Naive thymus-derived CD8-positive, alpha-beta T cell (primary cell): ENCODE data around the gene FCN2. TPM values are rescaled to one million over a fixed set of nuclear protein-coding genes. Genes with fewer than 3 reads are reported as not detected.

ENCODE experiments used
- ATAC-seq, 2 donors: fragments of 150-1000 bp; cut with Tn5 transposase in 1 of 2; sonication (Bioruptor Pico), chemical (Tn5 transposase) in 1 of 2; 1 replicate in 1 of 2; 2 replicates in 1 of 2; pipeline ENCODE4 v1.10.0; 2021; ENCODE audit warnings: mild to moderate bottlenecking in 2 of 2, moderate library complexity in 2 of 2
- POLR2A ChIA-PET: fragments of 350-600 bp; sonication (Branson Sonifier 250); formaldehyde crosslinking; loops from one replicate; lab custom pipeline; 2021; ENCODE audit warnings: antibody characterized with exemption; lab: Charles Lee
- DNase-seq, 10 donors: peaks; one replicate each; pipeline versions ENCODE4 v3.0.0 to v3.0.0-alpha.2; 2020 to 2022
- H3K27ac Mint-ChIP-seq, 10 donors: one replicate each; pipeline ENCODE4 v1.8.0; 2020 to 2022; ENCODE audit warnings: mild to moderate bottlenecking in 10 of 10, mixed read lengths in 10 of 10, moderate library complexity in 4 of 10, inconsistent platforms in 1 of 10
- H3K27me3 Mint-ChIP-seq, 5 donors: one replicate each; pipeline ENCODE4 v1.8.0; 2021 to 2022; ENCODE audit warnings: mixed read lengths in 5 of 5
- H3K36me3 Mint-ChIP-seq, 3 donors: one replicate each; pipeline ENCODE4 v1.8.0; 2020 to 2022; ENCODE audit warnings: mixed read lengths in 3 of 3, mild to moderate bottlenecking in 2 of 3, inconsistent platforms in 1 of 3
- H3K4me1 Mint-ChIP-seq, 4 donors: one replicate each; pipeline ENCODE4 v1.8.0; 2021 to 2022; ENCODE audit warnings: mixed read lengths in 4 of 4
- H3K4me3 Mint-ChIP-seq, 10 donors: one replicate each; pipeline ENCODE4 v1.8.0; 2020 to 2022; ENCODE audit warnings: mild to moderate bottlenecking in 10 of 10, mixed read lengths in 10 of 10, moderate library complexity in 6 of 10, inconsistent platforms in 1 of 10
- H3K9me3 Mint-ChIP-seq, 9 donors: one replicate each; pipeline ENCODE4 v1.8.0; 2020 to 2022; ENCODE audit warnings: mixed read lengths in 9 of 9, mild to moderate bottlenecking in 3 of 9, inconsistent platforms in 1 of 9, moderate library complexity in 1 of 9
- polyA plus RNA-seq, 3 donors: library from polyadenylated mRNA; unstranded; fragments of 300-500 nt; fragmentation: Illumina TruSeq; gene quantifications; one replicate each; pipeline ENCODE4 v1.2.3, GENCODE V29; 2021
- total RNA-seq, 8 experiments: library from RNA in 2 of 8; stranded (reverse) in 2 of 8; gene quantifications; one replicate each; pipeline ENCODE4 v1.2.3 and lab custom pipeline; 2021 to 2026

Gene FCN2
- total and polyA plus RNA-seq, 5 experiments from 2014 or later: not detected

GRCh38 chr9:134925011-134925511, 44.5 kb downstream of the FCN2 start:
- H3K4me3 Mint-ChIP-seq: no peak overlapping the region
- peaks cover 0 to 24% (median 0%) of the 10 kb centered on the region in 4 donors for H3K4me1 Mint-ChIP-seq
- POLR2A ChIA-PET: no interaction called here
- no peaks in the 10 kb centered on the region for H3K36me3 Mint-ChIP-seq
- ATAC-seq (no peak), DNase-seq (no peak)
- H3K9me3 Mint-ChIP-seq: peaks cover 0 to 2% (median 0%) of the 10 kb centered on the region in 9 donors
- peaks cover 0 to 18% (median 3%) of the 10 kb centered on the region in 5 donors for H3K27me3 Mint-ChIP-seq
- no peak overlapping the region for H3K27ac Mint-ChIP-seq

- peaks cover 3 to 36% (median 21%) of the 10 kb centered on the region in 5 donors for H3K27me3 Mint-ChIP-seq
- peaks cover 0 to 37% (median 0%) of the 10 kb centered on the region in 4 donors for H3K4me1 Mint-ChIP-seq
- POLR2A ChIA-PET: no interaction called here
- no peak overlapping the region for H3K27ac Mint-ChIP-seq
- H3K36me3 Mint-ChIP-seq: no peaks in the 10 kb centered on the region
- ATAC-seq (no peak), DNase-seq (peak in 1 of 10 donors; percentile 50)
- H3K9me3 Mint-ChIP-seq: no peaks in the 10 kb centered on the region
- no peak overlapping the region for H3K4me3 Mint-ChIP-seq
Measured at GRCh38 chr9:134928436-134929192, 48.0 kb downstream of the FCN2 start.

GRCh38 chr9:134929193-134930158, 48.9 kb downstream of the FCN2 start:
- Mint-ChIP-seq H3K4me1 (peaks cover 0 to 37% (median 0%) of the 10 kb centered on the region in 4 donors), H3K36me3 (no peaks in the 10 kb centered on the region), H3K4me3 (no peak overlapping the region), H3K27ac (no peak overlapping the region), H3K27me3 (peaks cover 3 to 36% (median 21%) of the 10 kb centered on the region in 5 donors), H3K9me3 (no peaks in the 10 kb centered on the region)
- DNase-seq (peak in 1 of 10 donors; percentile 44), ATAC-seq (no peak)
- POLR2A ChIA-PET: no interaction called here

GRCh38 chr9:134930398-134930797, 49.8 kb downstream of the FCN2 start:
- H3K27me3 Mint-ChIP-seq: peaks cover 3 to 36% (median 21%) of the 10 kb centered on the region in 5 donors
- no peaks in the 10 kb centered on the region for H3K9me3 Mint-ChIP-seq
- peaks cover 0 to 41% (median 0%) of the 10 kb centered on the region in 4 donors for H3K4me1 Mint-ChIP-seq
- POLR2A ChIA-PET: no interaction called here
- H3K36me3 Mint-ChIP-seq: no peaks in the 10 kb centered on the region
- no peak for ATAC-seq
- H3K27ac Mint-ChIP-seq: no peak overlapping the region
- DNase-seq: no peak
- peak overlapping the region in 1 of 10 donors; percentile 52 for H3K4me3 Mint-ChIP-seq

- H3K9me3 Mint-ChIP-seq: no peaks in the 10 kb centered on the region
- POLR2A ChIA-PET: no interaction called here
- no peak overlapping the region for H3K4me3 Mint-ChIP-seq
- H3K36me3 Mint-ChIP-seq: no peaks in the 10 kb centered on the region
- ATAC-seq: no peak
- H3K27me3 Mint-ChIP-seq: peaks cover 3 to 38% (median 21%) of the 10 kb centered on the region in 5 donors
- peak in 1 of 10 donors; percentile 50 for DNase-seq
- H3K4me1 Mint-ChIP-seq: peaks cover 0 to 56% (median under 1%) of the 10 kb centered on the region in 4 donors
- no peak overlapping the region for H3K27ac Mint-ChIP-seq
Measured at GRCh38 chr9:134932171-134932570, 51.6 kb downstream of the FCN2 start.

GRCh38 chr9:134932606-134933005, 52.0 kb downstream of the FCN2 start:
- H3K36me3 Mint-ChIP-seq: no peaks in the 10 kb centered on the region
- no peaks in the 10 kb centered on the region for H3K9me3 Mint-ChIP-seq
- POLR2A ChIA-PET: no interaction called here
- H3K27ac Mint-ChIP-seq: no peak overlapping the region
- DNase-seq (no peak), ATAC-seq (no peak)
- H3K27me3 Mint-ChIP-seq: peaks cover 3 to 38% (median 21%) of the 10 kb centered on the region in 5 donors
- peaks cover 0 to 58% (median under 1%) of the 10 kb centered on the region in 4 donors for H3K4me1 Mint-ChIP-seq
- no peak overlapping the region for H3K4me3 Mint-ChIP-seq

- POLR2A ChIA-PET: no interaction called here
- H3K9me3 Mint-ChIP-seq: no peaks in the 10 kb centered on the region
Measured at GRCh38 chr9:134933076-134933659, 52.6 kb downstream of the FCN2 start.

GRCh38 chr9:134935056-134935640, 54.5 kb downstream of the FCN2 start:
- no peak for ATAC-seq
- POLR2A ChIA-PET: no interaction called here
- Mint-ChIP-seq H3K9me3 (no peaks in the 10 kb centered on the region), H3K36me3 (no peaks in the 10 kb centered on the region), H3K27me3 (peaks cover 5 to 37% (median 21%) of the 10 kb centered on the region in 5 donors), H3K4me1 (peaks cover 0 to 46% (median under 1%) of the 10 kb centered on the region in 4 donors), H3K27ac (no peak overlapping the region), H3K4me3 (no peak overlapping the region)
- DNase-seq: peak in 1 of 10 donors; percentile 15

More at GRCh38 chr9:134933076-134933659, 52.6 kb downstream of the FCN2 start:
- H3K36me3 Mint-ChIP-seq: no peaks in the 10 kb centered on the region
- ATAC-seq (no peak), DNase-seq (no peak)
- peaks cover 0 to 58% (median under 1%) of the 10 kb centered on the region in 4 donors for H3K4me1 Mint-ChIP-seq
- peaks cover 3 to 38% (median 21%) of the 10 kb centered on the region in 5 donors for H3K27me3 Mint-ChIP-seq
- H3K4me3 Mint-ChIP-seq: no peak overlapping the region
- peak overlapping the region in 1 of 10 donors; percentile 18 for H3K27ac Mint-ChIP-seq

GRCh38 chr9:134935701-134936345, 55.2 kb downstream of the FCN2 start:
- no peak overlapping the region for H3K4me3 Mint-ChIP-seq
- DNase-seq (peak in 1 of 10 donors; percentile 50), ATAC-seq (no peak)
- no peaks in the 10 kb centered on the region for H3K9me3 Mint-ChIP-seq
- POLR2A ChIA-PET: no interaction called here
- H3K27me3 Mint-ChIP-seq: peaks cover 3 to 34% (median 17%) of the 10 kb centered on the region in 5 donors
- peaks cover 0 to 42% (median under 1%) of the 10 kb centered on the region in 4 donors for H3K4me1 Mint-ChIP-seq
- no peak overlapping the region for H3K27ac Mint-ChIP-seq
- H3K36me3 Mint-ChIP-seq: no peaks in the 10 kb centered on the region

- Mint-ChIP-seq H3K9me3 (no peaks in the 10 kb centered on the region), H3K27me3 (peaks cover 1 to 29% (median 11%) of the 10 kb centered on the region in 5 donors), H3K4me3 (peak overlapping the region in 1 of 10 donors; percentile 11), H3K27ac (no peak overlapping the region), H3K4me1 (peaks cover 0 to 38% (median under 1%) of the 10 kb centered on the region in 4 donors), H3K36me3 (no peaks in the 10 kb centered on the region)
- DNase-seq (no peak), ATAC-seq (no peak)
- POLR2A ChIA-PET: no interaction called here
Measured at GRCh38 chr9:134936346-134937163, 55.9 kb downstream of the FCN2 start.
